Measurements from ENCODE around the gene AGRP. TPM values are rescaled to one million over a fixed set of nuclear protein-coding genes. Genes with fewer than 3 reads are reported as not detected.

Gene AGRP
- total and polyA plus RNA-seq, 7 donors: not detected

GRCh38 chr16:67441271-67441753, 42.0 kb downstream of the AGRP start:
- H3K4me3 ChIP-seq: no peak overlapping the region
- intact Hi-C loops (cut with DNase I): no loop called here
- peaks cover 0 to 52% (median 24%) of the 10 kb centered on the region in 4 donors for H3K36me3 ChIP-seq
- TF ChIP-seq EP300 (IDR thresholded peaks at IDR 0.05) (no peak), POLR2A (IDR thresholded peaks at IDR 0.05) (peak in 1 of 2 donors; percentile 45), POLR2AphosphoS5 (IDR thresholded peaks at IDR 0.05) (peak in 1 of 4 donors; percentile 10)
- TF ChIP-seq, protein P1, sequence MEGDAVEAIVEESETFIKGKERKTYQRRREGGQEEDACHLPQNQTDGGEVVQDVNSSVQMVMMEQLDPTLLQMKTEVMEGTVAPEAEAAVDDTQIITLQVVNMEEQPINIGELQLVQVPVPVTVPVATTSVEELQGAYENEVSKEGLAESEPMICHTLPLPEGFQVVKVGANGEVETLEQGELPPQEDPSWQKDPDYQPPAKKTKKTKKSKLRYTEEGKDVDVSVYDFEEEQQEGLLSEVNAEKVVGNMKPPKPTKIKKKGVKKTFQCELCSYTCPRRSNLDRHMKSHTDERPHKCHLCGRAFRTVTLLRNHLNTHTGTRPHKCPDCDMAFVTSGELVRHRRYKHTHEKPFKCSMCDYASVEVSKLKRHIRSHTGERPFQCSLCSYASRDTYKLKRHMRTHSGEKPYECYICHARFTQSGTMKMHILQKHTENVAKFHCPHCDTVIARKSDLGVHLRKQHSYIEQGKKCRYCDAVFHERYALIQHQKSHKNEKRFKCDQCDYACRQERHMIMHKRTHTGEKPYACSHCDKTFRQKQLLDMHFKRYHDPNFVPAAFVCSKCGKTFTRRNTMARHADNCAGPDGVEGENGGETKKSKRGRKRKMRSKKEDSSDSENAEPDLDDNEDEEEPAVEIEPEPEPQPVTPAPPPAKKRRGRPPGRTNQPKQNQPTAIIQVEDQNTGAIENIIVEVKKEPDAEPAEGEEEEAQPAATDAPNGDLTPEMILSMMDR (IDR thresholded peaks at IDR 0.05): no peak
- peaks cover 0 to 57% (median 47%) of the 10 kb centered on the region in 4 donors for H3K4me1 ChIP-seq
- no peak for DNase-seq
- no peaks in the 10 kb centered on the region for H3K27me3 ChIP-seq
- H3K9me3 ChIP-seq: no peaks in the 10 kb centered on the region
- 18 to 73% methylated on average over 17 of the region's 17 CpGs for WGBS, 2 donors
- peak overlapping the region in 1 of 4 donors; percentile 78 for H3K27ac ChIP-seq

GRCh38 chr16:67438824-67439393, 44.4 kb downstream of the AGRP start:
- DNase-seq: no peak
- Histone ChIP-seq H3K9me3 (no peaks in the 10 kb centered on the region), H3K36me3 (peaks cover 0 to 53% (median 24%) of the 10 kb centered on the region in 4 donors), H3K27me3 (no peaks in the 10 kb centered on the region), H3K4me3 (no peak overlapping the region), H3K27ac (no peak overlapping the region), H3K4me1 (peaks cover 0 to 33% (median 23%) of the 10 kb centered on the region in 4 donors)
- WGBS, 2 donors: 93 to 96% methylated on average over 19 of the region's 19 CpGs
- no peak for TF ChIP-seq EP300 (IDR thresholded peaks at IDR 0.05)
- TF ChIP-seq POLR2A (IDR thresholded peaks at IDR 0.05): no peak
- TF ChIP-seq POLR2AphosphoS5 (IDR thresholded peaks at IDR 0.05): no peak
- intact Hi-C loops (cut with DNase I): no loop called here

- WGBS, 2 donors: 94 to 95% methylated on average over 20 of the region's 20 CpGs
- H3K4me1 ChIP-seq: peaks cover 0 to 27% (median 16%) of the 10 kb centered on the region in 4 donors
- no peak for DNase-seq
- no peak overlapping the region for H3K27ac ChIP-seq
- no peak overlapping the region for H3K4me3 ChIP-seq
- H3K27me3 ChIP-seq: no peaks in the 10 kb centered on the region
- no peak for TF ChIP-seq POLR2AphosphoS5 (IDR thresholded peaks at IDR 0.05)
- no peak for TF ChIP-seq POLR2A (IDR thresholded peaks at IDR 0.05)
- TF ChIP-seq, protein P1 (IDR thresholded peaks at IDR 0.05): no peak
- no peak for TF ChIP-seq EP300 (IDR thresholded peaks at IDR 0.05)
- no peaks in the 10 kb centered on the region for H3K9me3 ChIP-seq
- peaks cover 0 to 53% (median 24%) of the 10 kb centered on the region in 4 donors for H3K36me3 ChIP-seq
- intact Hi-C loops (cut with DNase I): no loop called here
These were observed 45.1 kb downstream of the AGRP start for GRCh38 chr16:67438098-67438791.

DNA sequence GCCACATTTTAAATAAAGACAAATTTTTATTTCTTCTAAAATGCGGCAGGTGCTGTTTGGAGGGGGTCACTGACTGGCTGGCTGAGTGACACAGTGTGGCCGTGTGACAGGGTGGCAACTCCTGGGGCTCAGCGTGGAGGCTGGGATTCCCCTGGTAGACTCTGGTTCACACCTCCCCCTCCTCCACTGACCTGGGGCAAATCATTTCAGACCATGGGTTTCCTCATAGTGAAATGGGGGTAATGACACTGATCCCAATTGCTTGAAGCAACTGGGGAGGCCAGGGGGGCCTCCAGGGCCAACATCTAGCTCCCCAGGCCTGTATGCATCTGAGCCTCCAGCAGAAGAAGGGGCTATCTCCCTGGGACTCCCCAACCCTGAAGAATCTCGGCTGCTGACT, 45.8 kb downstream of the AGRP start:
- TF ChIP-seq POLR2A (IDR thresholded peaks at IDR 0.05) (no peak), POLR2AphosphoS5 (IDR thresholded peaks at IDR 0.05) (no peak), EP300 (IDR thresholded peaks at IDR 0.05) (no peak)
- TF ChIP-seq, protein P1 (IDR thresholded peaks at IDR 0.05): no peak
- 75 to 81% methylated on average over 4 of the region's 4 CpGs for WGBS, 2 donors
- intact Hi-C loops (cut with DNase I): no loop called here
- no peak for DNase-seq
- peaks cover 0 to 53% (median 24%) of the 10 kb centered on the region in 4 donors for H3K36me3 ChIP-seq
- H3K4me3 ChIP-seq: no peak overlapping the region
- H3K9me3 ChIP-seq: no peaks in the 10 kb centered on the region
- no peak overlapping the region for H3K27ac ChIP-seq
- peaks cover 0 to 19% (median 9%) of the 10 kb centered on the region in 4 donors for H3K4me1 ChIP-seq
- H3K27me3 ChIP-seq: no peaks in the 10 kb centered on the region

DNA sequence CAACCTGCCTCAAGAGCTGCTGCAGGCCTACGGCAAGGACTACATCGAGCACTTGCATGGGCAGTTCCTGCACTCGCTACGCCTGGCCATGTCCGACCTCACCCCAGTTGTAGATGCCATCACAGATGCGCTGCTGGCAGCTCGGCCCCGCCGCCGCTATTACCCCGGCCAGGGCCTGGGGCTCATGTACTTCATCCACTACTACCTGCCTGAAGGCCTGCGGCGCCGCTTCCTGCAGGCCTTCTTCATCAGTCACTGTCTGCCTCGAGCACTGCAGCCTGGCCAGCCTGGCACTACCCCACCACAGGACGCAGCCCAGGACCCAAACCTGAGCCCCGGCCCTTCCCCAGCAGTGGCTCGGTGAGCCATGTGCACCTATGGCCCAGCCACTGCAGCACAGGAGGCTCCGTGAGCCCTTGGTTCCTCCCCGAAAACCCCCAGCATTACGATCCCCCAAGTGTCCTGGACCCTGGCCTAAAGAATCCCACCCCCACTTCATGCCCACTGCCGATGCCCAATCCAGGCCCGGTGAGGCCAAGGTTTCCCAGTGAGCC, 46.6 kb downstream of the AGRP start:
- Histone ChIP-seq H3K4me3 (no peak overlapping the region), H3K36me3 (peaks cover 0 to 49% (median 24%) of the 10 kb centered on the region in 4 donors), H3K27ac (no peak overlapping the region), H3K4me1 (peaks cover 0 to 16% (median 9%) of the 10 kb centered on the region in 4 donors), H3K27me3 (no peaks in the 10 kb centered on the region), H3K9me3 (no peaks in the 10 kb centered on the region)
- TF ChIP-seq, protein P1 (IDR thresholded peaks at IDR 0.05): no peak
- TF ChIP-seq POLR2A (IDR thresholded peaks at IDR 0.05) (no peak), POLR2AphosphoS5 (IDR thresholded peaks at IDR 0.05) (no peak), EP300 (IDR thresholded peaks at IDR 0.05) (no peak)
- intact Hi-C loops (cut with DNase I): no loop called here
- DNase-seq: no peak
- 95 to 96% methylated on average over 23 of the region's 23 CpGs for WGBS, 2 donors

All from sigmoid colon (tissue), 7 donors.